Central memory CD4-positive, alpha-beta T cell (primary cell): ENCODE data around the gene CIART.
"Not testable (repeated sequence)": the region's sequence is repeated elsewhere in the genome, so short reads cannot be mapped to it uniquely, and the experiment has no call there.

ENCODE experiments used
- DNase-seq: peaks from one replicate; pipeline ENCODE4 v3.0.0; 2022

The CIART gene

DNA sequence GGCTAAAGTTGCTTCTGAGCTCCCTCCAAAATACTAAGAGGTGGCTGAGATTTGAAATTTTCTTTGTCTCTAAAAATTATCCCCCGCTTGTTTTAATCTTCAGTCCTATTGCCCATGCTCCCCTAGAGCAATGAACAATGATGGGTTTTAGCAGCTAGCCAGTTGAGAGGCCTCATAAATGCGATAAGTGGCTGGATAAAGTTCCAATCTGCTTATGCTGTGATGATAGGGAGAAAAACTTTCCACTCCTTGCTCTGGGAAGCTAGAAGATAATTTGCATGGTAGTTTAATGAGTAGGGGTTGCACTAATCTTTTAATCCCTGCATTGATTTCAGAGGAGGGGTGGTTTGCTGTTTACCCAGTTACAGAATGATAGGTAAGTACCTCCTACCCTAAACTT lies 29.4 kb downstream of the CIART start:
- DNase-seq: no peak

DNA sequence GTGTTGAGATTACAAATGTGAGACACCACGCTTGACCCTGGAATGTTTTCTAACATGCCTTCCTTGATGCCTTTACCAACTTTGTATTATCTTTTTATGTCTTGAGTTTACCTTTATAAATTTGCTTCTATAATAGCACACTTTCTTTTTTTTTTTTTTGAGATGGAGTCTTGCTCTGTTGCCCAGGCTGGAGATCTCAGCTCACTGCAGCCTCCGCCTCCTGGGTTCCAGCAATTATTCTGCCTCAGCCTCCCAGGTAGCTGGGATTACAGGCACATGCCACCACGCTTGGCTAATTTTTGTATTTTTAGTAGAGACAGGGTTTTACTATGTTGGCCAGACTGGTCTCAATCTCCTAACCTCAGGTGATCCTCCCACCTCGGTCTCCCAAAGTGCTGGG lies 32.3 kb downstream of the CIART start:
- DNase-seq: not testable (repeated sequence)

DNA sequence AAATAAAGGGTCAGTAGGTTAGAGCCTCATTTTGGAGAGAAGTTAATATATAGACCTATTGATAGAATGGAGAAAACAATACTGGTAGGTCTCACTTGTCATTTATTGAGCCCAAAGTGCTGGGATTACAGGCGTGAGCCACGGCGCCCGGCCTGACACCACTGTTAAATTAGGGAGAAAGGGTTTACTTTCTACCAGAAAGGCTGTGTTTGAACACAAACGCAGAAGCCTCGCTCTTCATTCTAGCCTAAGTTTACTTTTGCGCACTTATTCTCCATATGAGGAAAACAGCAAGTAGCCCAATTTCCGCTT lies 38.3 kb downstream of the CIART start:
- DNase-seq: no peak

DNA sequence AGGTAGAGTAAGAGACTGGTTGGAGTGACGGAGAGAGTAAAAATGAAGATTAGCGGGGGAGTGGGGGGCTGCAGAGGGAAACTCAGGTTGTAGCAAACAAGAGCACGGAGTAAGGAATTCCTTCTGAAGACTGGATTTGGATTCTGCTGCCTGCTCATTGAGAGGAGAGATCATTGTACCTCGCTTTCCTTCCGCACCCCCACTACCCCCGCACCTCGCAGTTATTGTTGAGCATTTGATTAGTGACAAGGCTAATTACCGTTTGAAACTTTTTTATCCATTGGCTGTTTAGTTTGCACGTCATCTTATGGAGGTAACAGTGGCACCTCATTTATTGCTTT lies 39.4 kb downstream of the CIART start:
- peak; percentile 7 for DNase-seq

DNA sequence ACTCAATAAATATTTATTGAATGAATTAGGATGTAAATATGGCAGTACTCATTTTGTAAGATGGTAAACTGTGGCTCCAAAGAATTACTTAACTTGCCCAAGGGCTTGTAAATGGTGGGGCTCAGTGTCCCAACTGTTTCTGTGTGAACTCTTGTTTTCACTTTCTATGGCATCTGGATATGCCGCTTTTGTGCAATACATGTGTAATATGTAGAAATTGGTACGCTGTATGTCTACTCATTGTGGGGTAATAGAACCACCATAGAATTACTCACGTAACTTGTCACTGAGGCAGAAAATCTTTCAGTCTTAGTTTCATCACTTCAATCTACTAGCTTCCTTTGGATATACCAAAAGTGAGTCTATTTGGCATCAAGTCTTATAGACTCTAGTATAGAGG lies 40.0 kb downstream of the CIART start:
- no peak for DNase-seq

DNA sequence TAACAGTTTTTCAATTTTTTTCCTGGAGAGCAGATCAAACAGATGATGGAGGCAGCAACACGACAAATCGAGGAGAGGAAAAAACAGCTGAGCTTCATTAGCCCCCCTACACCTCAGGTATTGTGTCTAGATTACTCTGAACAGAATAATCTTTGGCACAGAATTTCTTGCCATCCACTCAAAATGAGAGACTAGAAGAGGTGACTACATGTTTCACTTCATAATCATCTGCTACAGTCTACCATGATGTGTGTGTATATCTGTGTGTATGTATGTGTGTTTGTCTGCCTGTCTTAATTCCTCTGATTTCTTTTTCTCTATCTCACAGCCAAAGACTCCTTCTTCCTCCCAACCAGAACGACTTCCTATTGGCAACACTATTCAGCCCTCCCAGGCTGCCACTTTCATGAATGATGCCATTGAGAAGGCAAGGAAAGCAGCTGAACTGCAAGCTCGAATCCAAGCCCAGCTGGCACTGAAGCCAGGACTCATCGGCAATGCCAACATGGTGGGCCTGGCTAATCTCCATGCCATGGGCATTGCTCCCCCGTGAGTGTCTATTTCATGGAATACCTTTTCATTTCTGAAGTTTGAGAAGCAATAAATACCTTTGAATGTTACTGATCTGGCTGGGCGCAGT lies 50.4 kb downstream of the CIART start:
- no peak for DNase-seq
